Measurements from ENCODE around the gene INSYN2A.

Gene INSYN2A

GRCh38 chr10:127195041-127195506 is 1.3 kb downstream of the INSYN2A start:
- DNase-seq (ENCODE audit: low spot score): peak; percentile 56

- DNase-seq (ENCODE audit: low spot score): no peak
These were observed 1.8 kb downstream of the INSYN2A start for GRCh38 chr10:127194599-127194998.

DNA sequence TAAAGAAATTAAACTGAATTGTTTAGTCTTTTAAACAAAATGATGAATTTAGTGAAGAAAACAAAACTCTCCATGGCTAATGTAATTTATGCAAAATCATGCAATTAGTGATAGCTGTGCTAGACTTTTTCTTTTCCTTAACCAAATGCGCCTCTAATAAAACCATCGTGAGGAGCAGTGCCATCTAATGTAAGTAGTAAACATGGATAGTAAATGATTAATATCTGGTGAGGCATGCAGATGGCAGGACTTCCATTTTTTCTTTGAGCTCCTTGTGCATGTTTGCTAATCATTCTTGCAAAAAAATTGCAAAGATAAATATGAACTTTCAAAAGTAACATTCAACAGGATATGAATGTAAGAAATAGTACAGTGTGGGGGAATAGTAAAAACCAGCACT is 2.3 kb downstream of the INSYN2A start:
- no peak for DNase-seq (ENCODE audit: low spot score)

DNA sequence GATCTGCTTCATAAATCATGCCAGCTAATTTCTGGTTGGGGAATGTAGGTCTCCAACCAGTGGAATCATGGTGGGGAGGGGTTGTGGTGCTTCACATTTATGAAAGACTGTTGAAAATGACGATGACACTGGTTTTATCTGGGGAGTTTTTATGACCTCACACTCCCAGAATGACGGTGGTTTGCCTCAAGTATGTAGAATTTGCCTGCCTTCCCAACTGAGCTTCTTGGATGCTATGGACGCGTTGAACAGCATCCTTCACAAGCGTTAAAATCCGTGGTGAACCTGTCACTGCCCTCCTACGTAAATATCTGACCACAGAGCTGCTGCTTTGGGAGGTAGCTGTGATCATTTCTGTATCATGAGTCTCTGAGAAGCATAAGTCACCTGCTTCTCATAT is 3.3 kb downstream of the INSYN2A start:
- no peak for DNase-seq (ENCODE audit: low spot score)

DNA sequence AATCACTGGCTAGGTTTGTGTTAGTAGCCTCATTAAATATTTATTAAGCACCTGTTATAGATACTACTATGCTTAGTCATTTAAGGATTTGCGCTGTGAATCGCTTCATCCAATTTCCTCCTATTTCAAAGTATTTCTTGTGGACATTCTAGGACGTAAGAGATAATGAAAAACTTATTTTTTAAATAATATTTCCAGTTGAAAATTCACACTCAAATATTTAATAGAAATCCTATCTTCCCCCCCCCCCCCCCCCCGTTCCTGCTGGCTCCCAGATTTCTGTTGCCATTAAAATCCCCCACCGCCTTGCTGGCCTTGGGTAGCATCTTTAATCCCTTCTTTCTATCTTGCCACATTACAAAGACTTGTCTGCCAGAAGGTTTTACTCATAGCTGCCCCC is 6.0 kb downstream of the INSYN2A start:
- no peak for DNase-seq (ENCODE audit: low spot score)

DNA sequence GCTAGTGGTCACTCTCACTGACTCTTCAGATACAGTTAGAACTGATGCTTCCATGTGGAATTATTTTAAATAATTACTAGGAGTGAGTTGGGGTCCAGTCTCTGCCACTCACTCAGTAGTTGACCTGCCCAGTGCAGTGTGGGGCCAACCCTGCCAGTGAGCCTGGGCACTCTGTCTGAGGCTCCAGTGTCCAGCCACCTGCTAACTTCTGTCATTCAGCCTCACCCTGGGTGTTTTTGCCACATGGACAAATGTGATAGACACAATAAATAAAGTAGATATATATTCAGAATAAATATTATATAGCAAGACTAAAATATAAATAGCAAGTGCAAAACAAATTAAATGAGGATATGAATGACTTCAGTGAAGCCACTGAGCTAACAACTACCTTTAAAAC is 7.2 kb downstream of the INSYN2A start:
- DNase-seq (ENCODE audit: low spot score): no peak

- DNase-seq (ENCODE audit: low spot score): no peak
These were observed 9.6 kb downstream of the INSYN2A start for GRCh38 chr10:127186813-127187212.

DNA sequence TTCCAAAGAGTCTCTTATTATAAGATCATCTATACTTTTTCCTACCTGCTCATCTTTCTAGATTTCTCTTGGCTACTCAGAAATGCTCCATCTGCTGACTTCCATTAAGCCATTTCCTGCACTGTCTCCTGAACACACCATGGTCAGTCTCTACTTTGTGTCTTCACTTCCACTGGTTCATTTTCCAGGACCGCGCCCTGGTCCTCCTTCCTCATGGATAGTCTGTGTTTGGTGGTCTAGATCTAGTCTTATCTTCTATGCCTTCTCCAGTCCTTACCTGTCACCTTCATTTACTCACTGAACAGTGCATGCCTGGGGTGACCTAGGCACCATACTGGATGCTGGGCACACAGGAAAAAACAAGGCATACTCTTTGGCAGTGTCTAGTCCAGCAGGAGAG is 11.8 kb downstream of the INSYN2A start:
- DNase-seq (ENCODE audit: low spot score): no peak

DNA sequence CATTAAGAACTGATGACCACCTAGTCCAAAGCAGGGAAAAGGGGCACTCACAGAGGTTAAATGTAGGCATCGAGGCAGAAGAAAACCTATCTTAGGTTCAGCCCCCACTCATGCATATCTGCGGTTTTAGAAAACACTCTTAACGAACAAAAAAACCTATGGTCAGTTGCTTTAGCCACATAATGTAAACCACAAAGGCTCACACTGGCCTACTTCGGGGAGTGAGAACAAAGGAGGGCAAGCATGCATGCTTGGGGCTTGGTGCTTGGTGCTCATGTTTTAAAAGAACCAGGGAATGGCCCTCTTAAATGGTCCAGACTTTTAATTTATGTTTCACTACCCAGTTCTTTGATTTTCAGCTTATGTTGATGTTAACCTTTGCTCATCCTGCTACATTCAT is 14.2 kb downstream of the INSYN2A start:
- DNase-seq (ENCODE audit: low spot score): no peak

GRCh38 chr10:127179612-127180250 is 16.7 kb downstream of the INSYN2A start:
- no peak for DNase-seq (ENCODE audit: low spot score)

- no peak for DNase-seq (ENCODE audit: low spot score)
These were observed 19.7 kb downstream of the INSYN2A start for GRCh38 chr10:127176649-127177048.

GRCh38 chr10:127175357-127176110 is 20.9 kb downstream of the INSYN2A start:
- no peak for DNase-seq (ENCODE audit: low spot score)

- no peak for DNase-seq (ENCODE audit: low spot score)
These were observed 21.5 kb downstream of the INSYN2A start for GRCh38 chr10:127174866-127175265.

GRCh38 chr10:127168261-127168660 is 28.1 kb downstream of the INSYN2A start:
- no peak for DNase-seq (ENCODE audit: low spot score)

GRCh38 chr10:127162841-127163240 is 33.5 kb downstream of the INSYN2A start:
- no peak for DNase-seq (ENCODE audit: low spot score)

- no peak for DNase-seq (ENCODE audit: low spot score)
These were observed 34.9 kb downstream of the INSYN2A start for GRCh38 chr10:127161482-127161881.

- no peak for DNase-seq (ENCODE audit: low spot score)
These were observed 36.6 kb downstream of the INSYN2A start for GRCh38 chr10:127159648-127160245.

DNA sequence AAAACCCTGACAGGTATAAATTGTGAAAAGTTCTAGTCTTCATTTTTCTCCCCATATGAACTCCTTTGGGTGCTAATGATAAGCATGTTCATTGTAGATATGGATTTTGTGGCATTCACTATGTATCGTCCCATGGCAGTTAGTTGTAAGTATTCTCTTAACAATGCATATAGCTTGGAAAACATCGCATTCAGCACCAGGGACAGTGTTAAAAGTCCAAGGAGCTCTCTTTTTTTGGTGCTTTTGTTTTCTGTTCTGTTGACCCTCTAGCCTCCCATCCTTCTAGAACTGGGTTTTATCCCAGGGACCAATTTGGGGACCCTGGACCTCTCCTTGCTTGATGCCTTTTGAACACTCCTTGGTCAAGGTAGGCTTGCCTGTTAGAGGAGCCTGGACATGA is 37.7 kb downstream of the INSYN2A start:
- DNase-seq (ENCODE audit: low spot score): no peak

- DNase-seq (ENCODE audit: low spot score): no peak
These were observed 38.7 kb downstream of the INSYN2A start for GRCh38 chr10:127157506-127158200.

DNA sequence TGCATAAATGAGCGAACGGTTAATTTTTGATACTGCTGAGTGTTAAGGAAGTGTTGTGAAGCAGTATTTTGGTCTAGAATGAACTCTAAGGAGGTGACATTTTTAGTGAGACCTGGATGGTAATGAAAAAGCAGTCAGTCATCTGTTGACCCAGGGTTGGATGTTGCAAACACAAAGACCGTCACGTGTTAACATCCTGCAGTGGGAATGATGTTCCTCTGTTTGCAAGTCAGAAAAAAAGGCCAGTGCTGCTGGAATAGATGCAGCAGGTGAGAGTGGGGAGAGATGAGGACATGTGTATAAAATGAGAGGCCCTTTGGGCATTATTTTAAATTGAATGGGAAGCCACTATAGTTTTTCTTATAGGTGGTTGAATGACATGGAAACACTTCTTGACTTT is 39.3 kb downstream of the INSYN2A start:
- DNase-seq (ENCODE audit: low spot score): no peak

DNA sequence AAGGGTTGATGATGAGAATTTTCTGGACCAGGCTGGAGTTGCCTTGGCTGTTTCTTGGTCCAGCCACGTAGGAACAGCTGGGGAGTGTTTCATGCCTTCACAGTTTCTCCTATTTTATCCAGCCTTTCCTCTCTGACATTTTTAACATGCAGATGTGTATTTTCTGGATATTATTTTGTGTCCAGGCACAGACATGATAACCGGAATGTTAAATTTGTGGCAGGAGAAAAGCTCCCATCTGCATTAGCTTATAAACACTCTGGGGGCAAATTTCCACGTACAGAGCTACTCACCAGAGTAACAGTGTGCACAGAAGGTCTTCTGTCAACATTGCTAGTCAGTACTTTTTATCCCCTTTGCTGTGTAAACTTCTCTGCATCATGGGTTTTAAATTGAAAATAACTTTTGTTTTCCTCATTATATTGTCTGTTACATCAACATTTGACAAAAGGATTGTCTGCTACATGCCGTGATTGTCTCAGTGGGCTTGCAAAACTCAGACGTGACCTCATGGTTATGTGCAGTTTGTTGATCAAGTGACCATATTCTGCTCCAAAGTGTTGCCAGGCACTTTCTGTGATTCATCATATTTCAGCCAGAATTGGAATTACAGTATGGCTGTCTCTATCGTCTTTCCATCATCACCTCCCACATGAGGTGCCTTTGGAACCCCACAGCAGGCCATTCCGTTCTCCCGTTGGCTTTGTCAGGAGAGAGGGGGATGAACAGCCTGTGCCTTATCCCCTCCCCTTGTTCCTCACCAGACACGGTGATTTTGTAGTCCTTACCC is 41.4 kb downstream of the INSYN2A start:
- no peak for DNase-seq (ENCODE audit: low spot score)

- DNase-seq (ENCODE audit: low spot score): no peak
These were observed 43.2 kb downstream of the INSYN2A start for GRCh38 chr10:127153181-127153580.

Data from ecto neural progenitor cell (in vitro differentiated cells).